Psoas muscle (tissue), 8 donors: ENCODE data around the gene TYW1. TPM values are rescaled to one million over a fixed set of nuclear protein-coding genes. Genes with fewer than 3 reads are reported as not detected.
"Not testable (repeated sequence)": the region's sequence is repeated elsewhere in the genome, so short reads cannot be mapped to it uniquely, and the experiment has no call there.

Experiments
- ATAC-seq, 4 donors: fragments of 200-7000 bp; cut with Tn5 transposase; one replicate each; pipeline ENCODE4 v1.9.1; 2020; ENCODE audit warnings: moderate library complexity in 3 of 4, mild to moderate bottlenecking in 2 of 4
- DNase-seq, 2 donors: peaks; one replicate each; pipeline ENCODE4 v3.0.0-alpha.2; 2020
- H3K27ac ChIP-seq: fragments of 200-600 bp; one replicate; pipeline ENCODE4 v1.8.0; 2022
- H3K27me3 ChIP-seq, 3 donors: fragments of 200-600 bp in 1 of 3; one replicate each; pipeline versions ENCODE4 v1.6.1 to v1.8.0; 2013 to 2022; ENCODE audit warnings: low read length in 2 of 3, mild to moderate bottlenecking in 2 of 3, moderate library complexity in 1 of 3; ENCODE audit not compliant: insufficient read depth in 3 of 3
- H3K36me3 ChIP-seq, 2 donors: fragments of 200-600 bp in 1 of 2; one replicate each; pipeline versions ENCODE4 v1.6.1 to v1.8.0; 2013 to 2022; ENCODE audit warnings: low read depth in 1 of 2, mild to moderate bottlenecking in 1 of 2, moderate library complexity in 1 of 2; ENCODE audit not compliant: insufficient read depth in 1 of 2
- H3K4me1 ChIP-seq: fragments of 200-600 bp; one replicate; pipeline ENCODE4 v1.8.0; 2022
- H3K4me3 ChIP-seq: fragments of 200-600 bp; one replicate; pipeline ENCODE4 v1.8.0; 2022; ENCODE audit warnings: mild to moderate bottlenecking
- H3K9me3 ChIP-seq: fragments of 200-600 bp; one replicate; pipeline ENCODE4 v1.8.0; 2022
- CTCF ChIP-seq: fragments of 200-600 bp; IDR thresholded peaks from one replicate; pipeline ENCODE4 v1.8.0; 2022; ENCODE audit warnings: antibody characterized with exemption
- WGBS, 3 donors: extraction: QIAGEN DNeasy Blood & Tissue Kit; methylation state at CpG; one replicate each; pipeline versions ENCODE4 v1.1.6 to v1.1.7; 2013; 5-methylcytosine and 5-hydroxymethylcytosine counted together
- intact Hi-C, 2 donors: fragments of 100-400 bp; cut with DNase I; formaldehyde crosslinking; loops; one replicate each; pipeline versions ENCODE4 v1.11.0 to v1.14.2; 2022
- polyA plus RNA-seq, 3 donors: library from polyadenylated mRNA; stranded (reverse); fragments of 200-250 nt; gene quantifications; one replicate each; pipeline ENCODE4 v1.2.3, GENCODE V29; 2013
- total RNA-seq, 4 donors: library from RNA; stranded (reverse); fragmentation: NEBNext Ultra II Directional in 2 of 4; extraction: Animal tissue kit (Norgen Biotek cat#: 25700) in 2 of 4; gene quantifications; one replicate each; pipeline versions ENCODE4 v1.2.1 to v1.2.4, GENCODE V29; 2021 to 2023
- donor health status: healthy with polysubstance abuse.
- donor health status: DM: no; HTN: no; CAD: no; lungs with moderate emphysema.
- donor health status: Bipolar disorder and iron deficiency.
- donor health status: healthy.
- donor health status: DM: yes; HTN: yes; CAD: no.
- donor health status: DM: no; HTN: no; CAD: no.
- donor health status: DM: no; HTN: no; CAD: no.
- donor health status: DM: yes; HTN: yes; CAD: no.

The TYW1 gene
- total and polyA plus RNA-seq, 7 donors = 9.3 to 20.1 (median 10.7) TPM

DNA sequence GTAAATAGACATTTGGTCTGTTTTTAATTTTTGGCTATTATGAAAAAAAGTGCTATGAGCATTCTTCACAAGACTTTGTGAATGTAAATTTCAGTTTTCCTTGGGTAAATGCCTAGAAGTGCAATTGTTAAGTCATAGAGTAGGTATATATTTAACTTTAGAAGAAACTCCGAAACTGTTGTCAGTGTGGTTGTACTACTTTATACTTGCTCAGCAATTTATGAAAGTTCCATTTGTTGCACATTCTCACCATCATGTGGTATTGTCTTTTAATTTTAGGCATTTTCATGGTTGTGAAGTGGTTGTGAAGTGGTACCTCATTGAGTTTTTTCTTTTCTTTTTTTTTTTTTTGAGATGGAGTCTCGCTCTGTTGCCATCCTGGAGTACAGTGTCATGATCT lies 60.0 kb downstream of the TYW1 start:
- ATAC-seq (no peak), DNase-seq (no peak)
- Histone ChIP-seq H3K27ac (no peak overlapping the region), H3K4me1 (no peaks in the 10 kb centered on the region), H3K36me3 (peaks cover 0 to 15% of the 10 kb centered on the region in 2 donors), H3K4me3 (no peak overlapping the region), H3K9me3 (no peaks in the 10 kb centered on the region), H3K27me3 (no peaks in the 10 kb centered on the region)
- intact Hi-C loops = no loop called here
- TF ChIP-seq CTCF = no peak
- WGBS, 3 donors = 95 to 98% (median 98%) methylated on average over 2 of the region's 2 CpGs

DNA sequence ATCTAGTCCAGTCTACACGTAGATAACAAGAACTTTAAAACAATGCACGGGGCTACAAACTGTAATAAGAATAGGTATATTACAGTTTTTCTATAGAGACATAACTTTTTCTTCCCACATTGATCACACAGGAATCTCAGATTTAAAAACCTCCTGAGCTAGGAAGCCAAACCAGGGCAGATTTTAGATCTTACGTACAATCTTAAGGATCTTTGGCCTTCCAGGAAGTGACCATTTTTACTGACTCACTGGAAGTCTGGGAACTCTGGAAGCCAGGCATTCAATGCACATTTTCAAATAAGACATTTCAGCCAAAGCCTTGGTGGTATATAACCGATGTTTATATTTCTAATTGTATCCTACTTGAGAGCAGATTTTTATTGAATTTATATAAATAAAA lies 64.7 kb downstream of the TYW1 start:
- H3K4me1 ChIP-seq, ATAC-seq, H3K27me3 ChIP-seq, H3K9me3 ChIP-seq, H3K4me3 ChIP-seq, intact Hi-C loops, DNase-seq, H3K27ac ChIP-seq: not testable (repeated sequence)
- 95 to 99% (median 99%) methylated on average over 4 of the region's 4 CpGs for WGBS, 3 donors
- H3K36me3 ChIP-seq = peaks cover 4 to 13% of the 10 kb centered on the region in 2 donors

- H3K4me1 ChIP-seq, intact Hi-C loops, ATAC-seq, H3K36me3 ChIP-seq, H3K4me3 ChIP-seq, H3K9me3 ChIP-seq, H3K27me3 ChIP-seq, DNase-seq, H3K27ac ChIP-seq: not testable (repeated sequence)
- 75 to 88% (median 83%) methylated on average over 1 of the region's 1 CpG for WGBS, 3 donors
These were observed 66.2 kb downstream of the TYW1 start for GRCh38 chr7:67062802-67063201.

DNA sequence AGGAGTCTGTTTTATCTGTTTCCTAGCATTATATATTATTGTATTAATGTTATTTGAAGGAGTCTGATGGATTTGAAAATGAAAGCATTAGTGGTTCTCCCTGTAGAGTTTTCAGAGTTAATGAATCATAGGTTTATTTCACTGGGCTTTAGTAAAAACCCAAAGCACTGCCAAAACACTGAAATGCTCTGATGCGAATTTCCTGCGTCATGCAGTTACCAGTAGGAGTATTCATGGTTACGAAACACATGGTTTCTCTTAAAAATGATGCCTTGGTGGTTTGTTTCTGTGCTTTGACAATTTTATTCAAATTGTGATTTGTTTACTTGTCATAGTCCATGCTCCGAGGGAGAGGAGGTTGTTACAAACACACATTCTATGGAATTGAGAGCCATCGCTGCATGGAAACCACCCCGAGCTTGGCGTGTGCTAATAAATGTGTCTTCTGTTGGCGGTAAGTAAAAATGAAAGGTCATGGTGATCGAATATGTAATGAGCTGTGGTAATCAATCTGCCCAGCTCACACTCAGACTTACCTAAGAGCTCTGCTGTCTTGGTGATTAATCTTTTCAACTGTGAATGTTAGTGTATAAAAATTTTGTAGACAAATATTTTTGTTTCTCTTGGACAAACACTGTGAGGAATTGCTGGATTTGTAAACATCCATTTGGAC lies 70.5 kb downstream of the TYW1 start:
- H3K27me3 ChIP-seq, H3K9me3 ChIP-seq, intact Hi-C loops, H3K27ac ChIP-seq, H3K4me1 ChIP-seq, H3K4me3 ChIP-seq, DNase-seq: not testable (repeated sequence)
- H3K36me3 ChIP-seq = peaks cover 4 to 21% of the 10 kb centered on the region in 2 donors
- peak in 1 of 4 donors; percentile 62 for ATAC-seq
- 62 to 70% (median 65%) methylated on average over 9 of the region's 9 CpGs for WGBS, 3 donors

DNA sequence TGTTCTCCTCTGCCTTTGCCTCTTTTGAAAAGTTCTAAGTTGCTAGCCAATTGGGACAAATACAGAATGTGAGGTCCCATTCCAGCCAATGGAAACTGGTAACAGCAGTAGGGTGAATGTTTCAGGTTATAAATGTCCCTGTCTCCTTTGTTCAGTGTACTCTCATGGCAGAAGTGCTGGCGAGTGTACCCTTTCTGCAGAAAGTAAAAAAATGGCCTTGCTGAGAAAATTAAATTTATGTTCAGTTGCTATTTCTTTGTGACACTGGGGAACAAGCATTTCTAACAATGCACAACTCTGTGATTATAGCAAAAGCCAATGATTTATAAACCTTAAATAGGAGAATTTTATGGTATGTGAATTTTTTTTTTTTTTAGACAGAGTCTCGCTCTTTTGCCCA lies 79.5 kb downstream of the TYW1 start:
- ATAC-seq, H3K4me1 ChIP-seq, H3K27me3 ChIP-seq, intact Hi-C loops, H3K27ac ChIP-seq, H3K4me3 ChIP-seq, DNase-seq: not testable (repeated sequence)
- WGBS, 3 donors = 95 to 100% (median 97%) methylated on average over 2 of the region's 2 CpGs
- Histone ChIP-seq H3K9me3 (peaks cover 22% of the 10 kb centered on the region), H3K36me3 (peaks cover 0 to 18% of the 10 kb centered on the region in 2 donors)

DNA sequence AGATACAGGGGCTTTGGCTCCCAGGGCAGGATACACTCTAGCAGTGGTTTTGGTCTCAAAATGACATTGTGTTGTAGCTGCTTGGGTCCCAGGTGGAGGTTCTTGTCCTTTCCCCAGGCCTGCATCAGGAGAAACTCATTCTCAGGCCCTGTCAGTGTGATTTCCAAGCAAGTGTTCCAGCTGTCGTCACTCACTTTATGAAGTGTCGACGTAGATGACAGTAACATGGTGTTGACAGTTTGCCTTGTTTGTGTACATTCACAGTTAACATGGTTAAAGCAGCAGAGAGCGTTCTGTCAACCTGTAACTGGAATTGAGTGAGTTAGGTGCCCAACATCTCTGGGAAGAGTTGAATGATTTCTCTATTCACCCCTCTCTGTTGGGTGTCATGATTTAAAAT lies 86.2 kb downstream of the TYW1 start:
- intact Hi-C loops, H3K27ac ChIP-seq, DNase-seq, H3K4me3 ChIP-seq, H3K9me3 ChIP-seq, H3K27me3 ChIP-seq, H3K4me1 ChIP-seq: not testable (repeated sequence)
- WGBS, 3 donors = 88 to 92% (median 91%) methylated on average over 4 of the region's 4 CpGs
- peaks cover 0 to 16% of the 10 kb centered on the region in 2 donors for H3K36me3 ChIP-seq
- peak in 1 of 4 donors; percentile 30 for ATAC-seq

DNA sequence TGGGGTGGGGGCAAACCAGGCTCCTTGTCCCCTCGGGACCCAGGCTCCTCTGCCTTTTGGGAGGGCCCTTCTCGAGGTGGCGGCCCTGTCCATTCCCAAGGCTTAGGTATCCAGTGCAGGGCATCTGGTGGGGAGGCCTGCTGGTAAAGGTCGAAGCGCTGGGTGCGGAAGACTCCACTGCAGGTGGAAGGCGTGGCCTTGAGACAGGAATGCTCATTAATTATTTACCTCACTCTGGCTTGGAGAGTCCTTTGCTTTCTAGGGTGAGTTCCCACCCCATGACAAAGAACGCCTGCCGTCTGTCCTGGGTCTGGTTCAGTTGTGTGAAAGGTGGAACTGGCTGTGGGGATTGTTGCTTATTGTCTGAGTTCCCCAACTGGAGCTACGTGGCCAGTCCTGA lies 92.6 kb downstream of the TYW1 start:
- peaks cover 0 to 13% of the 10 kb centered on the region in 2 donors for H3K36me3 ChIP-seq
- 94 to 95% (median 95%) methylated on average over 10 of the region's 10 CpGs for WGBS, 3 donors
- H3K9me3 ChIP-seq, H3K27me3 ChIP-seq, H3K4me1 ChIP-seq, H3K27ac ChIP-seq, intact Hi-C loops, ATAC-seq, H3K4me3 ChIP-seq, DNase-seq: not testable (repeated sequence)

- H3K27me3 ChIP-seq, H3K4me3 ChIP-seq, intact Hi-C loops, H3K36me3 ChIP-seq, DNase-seq, H3K9me3 ChIP-seq, H3K4me1 ChIP-seq, ATAC-seq, H3K27ac ChIP-seq: not testable (repeated sequence)
- WGBS, 3 donors = 88 to 100% methylated on average over 1 of the region's 2 CpGs; no CpG with 5 or more reads in 1 of the 3 donors
These were observed 94.4 kb downstream of the TYW1 start for GRCh38 chr7:67091053-67091452.

- WGBS, 3 donors = 82% methylated on average over 1 of the region's 1 CpG; no CpG with 5 or more reads in 2 of the 3 donors
- H3K27ac ChIP-seq, H3K4me3 ChIP-seq, DNase-seq, H3K4me1 ChIP-seq, H3K9me3 ChIP-seq, intact Hi-C loops, ATAC-seq, H3K27me3 ChIP-seq: not testable (repeated sequence)
- peaks cover 0 to 18% of the 10 kb centered on the region in 2 donors for H3K36me3 ChIP-seq
These were observed 101.4 kb downstream of the TYW1 start for GRCh38 chr7:67098031-67098430.

DNA sequence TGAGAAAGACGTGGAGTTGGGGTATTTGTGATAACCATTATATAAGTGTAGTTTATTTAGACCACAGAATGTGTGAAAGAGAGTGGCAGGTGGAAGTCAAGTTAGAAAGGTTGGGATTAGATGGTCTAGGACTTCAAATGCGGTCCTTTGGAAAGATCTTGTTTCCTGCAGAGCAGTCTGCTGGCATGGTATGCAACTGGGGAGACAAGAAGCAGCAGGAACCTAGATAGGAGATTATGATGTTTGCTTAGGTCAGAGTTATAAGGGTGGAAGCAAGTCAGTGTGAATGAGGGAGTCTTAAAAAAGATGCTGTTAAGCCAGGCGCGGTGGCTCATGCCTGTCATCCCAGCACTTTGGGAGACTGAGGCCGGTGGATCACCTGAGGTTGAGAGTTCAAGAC lies 102.8 kb downstream of the TYW1 start:
- ATAC-seq, H3K27ac ChIP-seq, H3K27me3 ChIP-seq, H3K4me1 ChIP-seq, DNase-seq, H3K4me3 ChIP-seq, H3K9me3 ChIP-seq, intact Hi-C loops: not testable (repeated sequence)
- WGBS, 3 donors = 95 to 99% (median 97%) methylated on average over 5 of the region's 5 CpGs
- peaks cover 0 to 24% of the 10 kb centered on the region in 2 donors for H3K36me3 ChIP-seq

DNA sequence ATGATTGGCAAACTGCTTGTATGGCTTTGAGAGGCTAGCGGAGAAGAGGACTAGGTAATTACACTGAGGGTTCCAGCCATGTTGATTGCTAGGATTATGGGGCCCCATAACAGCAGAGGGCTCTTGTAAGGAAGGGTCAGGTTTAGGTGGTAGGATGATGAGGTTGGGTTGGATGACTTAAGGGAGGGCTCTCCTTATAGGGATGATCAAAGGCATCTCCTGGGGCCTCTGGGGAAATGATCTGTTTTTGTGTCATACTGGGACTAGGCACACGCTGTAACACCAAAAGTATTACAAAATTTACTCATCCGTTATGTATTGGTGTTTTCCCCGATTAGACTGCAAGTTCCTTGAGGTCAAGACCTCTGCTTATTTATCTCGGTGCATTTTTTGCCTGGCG lies 103.4 kb downstream of the TYW1 start:
- H3K9me3 ChIP-seq, H3K4me3 ChIP-seq, H3K4me1 ChIP-seq, DNase-seq, ATAC-seq, H3K27me3 ChIP-seq, intact Hi-C loops, H3K27ac ChIP-seq: not testable (repeated sequence)
- peaks cover 0 to 24% of the 10 kb centered on the region in 2 donors for H3K36me3 ChIP-seq
- 97 to 99% (median 98%) methylated on average over 6 of the region's 6 CpGs for WGBS, 3 donors
